Measurements from ENCODE around the gene MYL5. TPM values are rescaled to one million over a fixed set of nuclear protein-coding genes. Genes with fewer than 3 reads are reported as not detected.

Gene MYL5
- total RNA-seq, 1 experiment from 2014 or later = 18.0 TPM

DNA sequence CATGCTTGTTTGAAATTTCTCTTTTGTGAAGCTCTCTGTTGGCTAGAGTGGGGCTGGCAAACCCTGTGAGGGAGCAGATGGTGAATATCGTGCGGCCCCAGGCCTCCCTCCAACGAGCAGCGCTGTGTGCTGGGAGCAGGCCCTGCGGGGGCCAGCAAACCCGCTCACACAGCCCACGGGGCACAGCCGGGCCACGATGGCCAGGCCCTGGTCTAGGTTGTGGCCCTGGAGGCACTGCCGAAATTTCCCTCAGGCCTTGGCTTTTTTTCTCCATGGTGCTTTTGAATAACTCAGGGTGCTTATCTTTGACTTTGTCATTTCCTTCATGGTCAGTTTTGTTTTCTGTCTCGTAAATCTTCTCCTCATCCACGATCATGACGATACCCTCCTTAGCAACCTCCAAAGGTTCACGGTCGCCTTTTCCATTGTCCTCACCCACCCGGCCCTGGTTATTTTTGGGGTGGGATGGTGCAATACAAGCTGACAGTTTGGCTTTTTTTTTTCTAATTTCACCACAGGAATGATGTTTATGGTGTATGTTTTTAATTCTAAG, 52.0 kb downstream of the MYL5 start:
- H3K4me3 Mint-ChIP-seq = no peak overlapping the region; a peak in 1 of 5 replicates
- H3K14ac ChIP-seq (ENCODE audit: insufficient read depth, low read length) = no peak overlapping the region
- no peak overlapping the region for H3K56ac ChIP-seq (ENCODE audit: insufficient read length, low read depth, low read length)
- no peak overlapping the region for H3K4me2 ChIP-seq (ENCODE audit: insufficient read depth, insufficient read length, low read length)
- no peak overlapping the region for H3K23ac ChIP-seq (ENCODE audit: insufficient read length, low read depth, low read length)
- H3K27me3 Mint-ChIP-seq (ENCODE audit: low read depth) = no peaks in the 10 kb centered on the region; the same call in 1 of the 2 replicates
- no peak overlapping the region for H3T11ph ChIP-seq (ENCODE audit: low read length)
- H3K79me1 ChIP-seq (ENCODE audit: insufficient read depth, low read depth, low read length, poor library complexity, severe bottlenecking) = peaks cover 3% of the 10 kb centered on the region
- no peak overlapping the region for H4K8ac ChIP-seq (replicated peaks; ENCODE audit: insufficient read length, low read depth, low read length)
- no peaks in the 10 kb centered on the region for H3K23me2 ChIP-seq (ENCODE audit: insufficient read length, low read depth, low read length, poor library complexity, severe bottlenecking)
- no peaks in the 10 kb centered on the region for H3K4me1 ChIP-seq (ENCODE audit: insufficient read depth, low read length)
- no peak overlapping the region for H4K5ac ChIP-seq (ENCODE audit: insufficient read length, low read depth, low read length)
- no peaks in the 10 kb centered on the region for H3K27me3 ChIP-seq (ENCODE audit: insufficient read depth, low read length)
- no peak overlapping the region for H2BK20ac ChIP-seq (ENCODE audit: low read depth, low read length, poor library complexity, severe bottlenecking)
- no peak overlapping the region for H2AFZ ChIP-seq (ENCODE audit: low read length)
- no peak overlapping the region for H2BK12ac ChIP-seq (ENCODE audit: insufficient read length, low read depth, low read length)
- peaks cover 19% of the 10 kb centered on the region; the same call in 1 of the 2 replicates for H3K79me2 ChIP-seq (ENCODE audit: insufficient read depth, low read length)
- no peak overlapping the region for H3K9ac ChIP-seq (ENCODE audit: extremely low read depth, insufficient read length, low read length)
- H3K27ac Mint-ChIP-seq = peak overlapping the region in 2 of 3 experiments; percentile 16 to 35; a peak in 2 of 7 replicates
- no peak overlapping the region for H2AK5ac ChIP-seq (ENCODE audit: insufficient read length, low read length)
- peaks cover 25 to 52% (median 34%) of the 10 kb centered on the region in 3 experiments for H3K36me3 Mint-ChIP-seq (ENCODE audit: insufficient read depth in 1 of 3, low read depth in 3 of 3)
- H2BK120ac ChIP-seq (ENCODE audit: low read depth, low read length, poor library complexity, severe bottlenecking) = no peak overlapping the region
- no peaks in the 10 kb centered on the region for H4K20me1 ChIP-seq (ENCODE audit: control insufficient read depth, insufficient read depth, insufficient read length)
- H3K4ac ChIP-seq (ENCODE audit: low read depth, low read length) = no peak overlapping the region
- no peaks in the 10 kb centered on the region for H3K4me1 Mint-ChIP-seq
- no peak for TF ChIP-seq CTCF (conservative IDR thresholded peaks at IDR 0.05)
- no peaks in the 10 kb centered on the region; a peak in 1 of 5 replicates for H3K9me3 Mint-ChIP-seq
- no peak overlapping the region for H3K27ac ChIP-seq (ENCODE audit: insufficient read length, low read depth, low read length)
- no CpG with 5 or more reads among the region's 16 CpGs for WGBS (ENCODE audit: extremely low coverage, insufficient read length, low lambda C conversion rate)
- H3K18ac ChIP-seq (ENCODE audit: insufficient read length, low read depth, low read length) = no peak overlapping the region
- no peak overlapping the region for H2BK5ac ChIP-seq (ENCODE audit: insufficient read length, low read length)
- no peak overlapping the region for H2BK15ac ChIP-seq (ENCODE audit: low read depth, low read length)
- no peaks in the 10 kb centered on the region for H3K9me3 ChIP-seq (ENCODE audit: control insufficient read depth, low read depth, low read length)
- no peak overlapping the region for H4K91ac ChIP-seq (ENCODE audit: insufficient read length, low read depth, low read length)
- no peak for DNase-seq

Measured in H9 (cell line).